Stimulated activated CD4-positive, alpha-beta T cell treated with anti-CD3 and anti-CD28 coated beads, Interleukin-1b, Interleukin-23, amount 100 ng/mL, for 1 hour (primary cell): ENCODE measurements around the gene PPP2R2D.

Source experiments
- DNase-seq, 2 donors: peaks; one replicate each; pipeline ENCODE4 v3.0.0-alpha.2; 2020; ENCODE audit warnings: low read depth in 2 of 2

PPP2R2D gene

GRCh38 chr10:131900350-131901152, at the start of gene PPP2R2D:
PPP2R2D (plus strand) TSS chr10:131901008; CDS start chr10:131901149, 141 bp downstream.
- DNase-seq: peak; percentile 90 to 92

GRCh38 chr10:131851346-131851745, 49.5 kb upstream of the PPP2R2D start:
- no peak for DNase-seq

- DNase-seq: no peak
Observed at GRCh38 chr10:131852176-131852822, 48.5 kb upstream of the PPP2R2D start.

GRCh38 chr10:131852823-131853609, 47.8 kb upstream of the PPP2R2D start:
- DNase-seq: no peak

GRCh38 chr10:131853610-131853964, 47.2 kb upstream of the PPP2R2D start:
- DNase-seq: no peak

GRCh38 chr10:131854579-131855335, 46.1 kb upstream of the PPP2R2D start:
- DNase-seq: no peak

- DNase-seq: no peak
Observed at GRCh38 chr10:131855461-131856401, 45.1 kb upstream of the PPP2R2D start.

- DNase-seq: no peak
Observed at GRCh38 chr10:131856441-131857094, 44.2 kb upstream of the PPP2R2D start.

- no peak for DNase-seq
Observed at GRCh38 chr10:131857156-131858117, 43.4 kb upstream of the PPP2R2D start.

GRCh38 chr10:131858118-131858515, 42.7 kb upstream of the PPP2R2D start:
- no peak for DNase-seq

GRCh38 chr10:131858583-131859340, 42.0 kb upstream of the PPP2R2D start:
- DNase-seq: no peak

GRCh38 chr10:131859341-131860020, 41.3 kb upstream of the PPP2R2D start:
- DNase-seq: no peak

GRCh38 chr10:131860311-131860710, 40.5 kb upstream of the PPP2R2D start:
- no peak for DNase-seq

- DNase-seq: no peak
Observed at GRCh38 chr10:131860806-131861440, 39.9 kb upstream of the PPP2R2D start.

- DNase-seq: no peak
Observed at GRCh38 chr10:131862548-131862947, 38.3 kb upstream of the PPP2R2D start.

GRCh38 chr10:131865223-131865917, 35.4 kb upstream of the PPP2R2D start:
- no peak for DNase-seq
